K562 (cell line): Measurements from ENCODE around the gene FFAR1. TPM values are rescaled to one million over a fixed set of nuclear protein-coding genes. Genes with fewer than 3 reads are reported as not detected.

Experiments
- ATF1 ChIP-seq, 2 experiments: fragments of 450-650 bp in 1 of 2; IDR thresholded peaks; 2 replicates each; pipeline ENCODE4 v1.6.1; 2016; ENCODE audit warnings: missing compliant biosample characterization in 1 of 2, missing genetic modification characterization in 1 of 2
- E2F5 ChIP-seq: sonication (generic); formaldehyde crosslinking; IDR thresholded peaks from 2 replicates; pipeline ENCODE4 v1.8.0; 2022; ENCODE audit warnings: mild to moderate bottlenecking, missing genetic modification reagents
- IFI16 ChIP-seq: fragments of 250-450 bp; sonication (Bioruptor Pico); IDR thresholded peaks from 2 replicates; pipeline ENCODE4 v2.1.2; 2022; ENCODE audit warnings: mild to moderate bottlenecking, inconsistent platforms
- PBX2 ChIP-seq, 2 experiments: IDR thresholded peaks in 1 of 2; conservative IDR thresholded peaks in 1 of 2; 2 replicates each; pipeline ENCODE4 v1.6.1; 2016; ENCODE audit warnings: low read depth in 2 of 2, mild to moderate bottlenecking in 1 of 2, missing compliant biosample characterization in 1 of 2, missing genetic modification characterization in 1 of 2, moderate library complexity in 1 of 2
- SLC30A9 ChIP-seq: fragments of 250-450 bp; sonication (Bioruptor Pico); IDR thresholded peaks from 2 replicates; pipeline ENCODE4 v1.8.0; 2022; ENCODE audit warnings: mild to moderate bottlenecking, moderate library complexity
- TEAD2 ChIP-seq: fragments of 450-650 bp; IDR thresholded peaks from 2 replicates; pipeline ENCODE4 v1.6.1; 2016; ENCODE audit warnings: missing genetic modification characterization, control low read depth, missing compliant biosample characterization
- TSHZ1 ChIP-seq: fragments of 250-450 bp; sonication (Bioruptor Pico); IDR thresholded peaks from 2 replicates; pipeline ENCODE4 v1.4.0; 2020; ENCODE audit warnings: mild to moderate bottlenecking, moderate library complexity
- ZBTB26 ChIP-seq: fragments of 450-650 bp; formaldehyde crosslinking; IDR thresholded peaks from 2 replicates; pipeline ENCODE4 v1.4.0; 2022; ENCODE audit warnings: missing genetic modification characterization
- ZNF121 ChIP-seq: sonication (generic); formaldehyde crosslinking; conservative IDR thresholded peaks from 2 replicates; pipeline ENCODE4 v1.8.0; 2022; ENCODE audit warnings: missing genetic modification reagents
- ZNF197 ChIP-seq: fragments of 200-800 bp; sonication (Bioruptor generic); IDR thresholded peaks from 2 replicates; pipeline ENCODE4 v1.6.1; 2016; ENCODE audit warnings: low read depth, missing genetic modification characterization, missing compliant biosample characterization
- ZNF449 ChIP-seq: fragments of 250-450 bp; sonication (Bioruptor Pico); IDR thresholded peaks from 2 replicates; pipeline ENCODE4 v1.8.0; 2022; ENCODE audit warnings: moderate library complexity, mild to moderate bottlenecking, inconsistent platforms
- ZNF644 ChIP-seq: fragments of 200-800 bp; sonication (Bioruptor generic); IDR thresholded peaks from 2 replicates; pipeline ENCODE4 v1.6.1; 2016; ENCODE audit warnings: low read depth, missing genetic modification characterization, missing compliant biosample characterization
- ZNF668 ChIP-seq: fragments of 250-450 bp; sonication (Bioruptor Pico); IDR thresholded peaks from 2 replicates; pipeline ENCODE4 v1.8.0; 2022; ENCODE audit warnings: mild to moderate bottlenecking, inconsistent platforms
- ZZZ3 ChIP-seq: fragments of 450-650 bp; IDR thresholded peaks from 2 replicates; pipeline ENCODE4 v1.6.1; 2016; ENCODE audit warnings: antibody characterized with exemption, mild to moderate bottlenecking, moderate library complexity
- polyA plus RNA-seq, 8 experiments: library from polyadenylated mRNA; depleted of rRNA in 4 of 8; stranded (reverse) in 5 of 8; unstranded in 3 of 8; fragments of >200 nt; fragmentation: Nextera tagmentation in 2 of 8; fragmentation: Illumina TruSeq in 1 of 8; extraction: Ambion mirVana in 2 of 8; extraction: Trizol in 1 of 8; gene quantifications; 2 replicates each; pipeline versions ENCODE4 v1.2.1 to v1.2.3, GENCODE V29; 2011 to 2014; ENCODE audit warnings: inconsistent platforms in 1 of 8, missing spikeins in 1 of 8
- total RNA-seq, 7 experiments: library from RNA; depleted of rRNA in 6 of 7; stranded (reverse); fragments of >200 nt in 6 of 7; fragmentation: Illumina TruSeq in 2 of 7; extraction: Trizol in 2 of 7; gene quantifications; 2 replicates each; pipeline versions ENCODE4 v1.2.1 to v1.2.3, GENCODE V29; 2011 to 2021; ENCODE audit warnings: low replicate concordance in 1 of 7
- TF ChIP-seq, protein P1 (sequence below): fragments of 250-450 bp; sonication (Bioruptor Pico); IDR thresholded peaks from 2 replicates; pipeline ENCODE4 v1.4.0; 2020; ENCODE audit warnings: mild to moderate bottlenecking, moderate library complexity, borderline replicate concordance

Gene FFAR1
- total and polyA plus RNA-seq, 9 of the 15 experiments (the other 6 are each of a cell fraction or from before 2014, with no cell fraction given), result not detected

DNA sequence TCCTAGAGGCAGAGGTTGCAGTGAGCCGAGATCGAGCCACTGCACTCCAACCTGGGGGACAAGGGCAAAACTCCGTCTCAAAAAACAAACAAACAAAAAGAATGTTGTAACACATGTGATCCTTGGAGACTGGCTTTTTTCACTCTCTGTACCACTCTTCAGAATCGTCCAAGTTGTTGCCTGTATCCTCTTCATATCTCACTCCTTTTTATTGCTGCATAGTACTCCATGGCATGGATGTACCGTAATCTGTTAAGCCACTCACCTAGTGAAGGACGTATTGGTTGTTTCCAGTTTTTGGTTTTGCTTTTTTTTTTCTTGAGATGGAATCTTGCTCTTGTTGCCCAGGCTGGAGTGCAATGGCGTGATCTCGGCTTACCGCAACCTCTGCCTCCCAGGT lies 25.7 kb upstream of the FFAR1 start (continued):
- TF ChIP-seq ZNF449 (CRISPR knock-in tag) (no peak), TSHZ1 (no peak), IFI16 (CRISPR knock-in tag) (no peak), PBX2 (CRISPR knock-in tag; IDR thresholded peaks at IDR 0.05; ENCODE audit: low read depth) (no peak), PBX2 (tag; conservative IDR thresholded peaks at IDR 0.05; ENCODE audit: low read depth) (no peak), ZNF644 (no peak), ZNF121 (CRISPR knock-in tag) (no peak), ATF1 (CRISPR knock-in tag; IDR thresholded peaks at IDR 0.05) (no peak), ATF1 (tag; IDR thresholded peaks at IDR 0.05) (no peak), ZZZ3 (no peak), ZBTB26 (CRISPR knock-in tag) (no peak), ZNF197 (no peak), TEAD2 (no peak), ZNF668 (CRISPR knock-in tag) (no peak), SLC30A9 (CRISPR knock-in tag) (no peak), E2F5 (CRISPR knock-in tag) (no peak)
- TF ChIP-seq, protein P1, sequence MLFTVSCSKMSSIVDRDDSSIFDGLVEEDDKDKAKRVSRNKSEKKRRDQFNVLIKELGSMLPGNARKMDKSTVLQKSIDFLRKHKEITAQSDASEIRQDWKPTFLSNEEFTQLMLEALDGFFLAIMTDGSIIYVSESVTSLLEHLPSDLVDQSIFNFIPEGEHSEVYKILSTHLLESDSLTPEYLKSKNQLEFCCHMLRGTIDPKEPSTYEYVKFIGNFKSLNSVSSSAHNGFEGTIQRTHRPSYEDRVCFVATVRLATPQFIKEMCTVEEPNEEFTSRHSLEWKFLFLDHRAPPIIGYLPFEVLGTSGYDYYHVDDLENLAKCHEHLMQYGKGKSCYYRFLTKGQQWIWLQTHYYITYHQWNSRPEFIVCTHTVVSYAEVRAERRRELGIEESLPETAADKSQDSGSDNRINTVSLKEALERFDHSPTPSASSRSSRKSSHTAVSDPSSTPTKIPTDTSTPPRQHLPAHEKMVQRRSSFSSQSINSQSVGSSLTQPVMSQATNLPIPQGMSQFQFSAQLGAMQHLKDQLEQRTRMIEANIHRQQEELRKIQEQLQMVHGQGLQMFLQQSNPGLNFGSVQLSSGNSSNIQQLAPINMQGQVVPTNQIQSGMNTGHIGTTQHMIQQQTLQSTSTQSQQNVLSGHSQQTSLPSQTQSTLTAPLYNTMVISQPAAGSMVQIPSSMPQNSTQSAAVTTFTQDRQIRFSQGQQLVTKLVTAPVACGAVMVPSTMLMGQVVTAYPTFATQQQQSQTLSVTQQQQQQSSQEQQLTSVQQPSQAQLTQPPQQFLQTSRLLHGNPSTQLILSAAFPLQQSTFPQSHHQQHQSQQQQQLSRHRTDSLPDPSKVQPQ (CRISPR knock-in tag), result no peak
